Measurements from ENCODE around the gene ITPR3. TPM values are rescaled to one million over a fixed set of nuclear protein-coding genes. Genes with fewer than 3 reads are reported as not detected.

Gene ITPR3
- total and polyA plus RNA-seq, 2 of the 13 experiments (the other 11 are each of a cell fraction or from before 2014, with no cell fraction given) = 3.8 to 21.4 TPM

GRCh38 chr6:33729059-33729458, 107.9 kb downstream of the ITPR3 start:
- ATAC-seq (no peak), FAIRE-seq (no peak), DNase-seq (ENCODE audit: low spot score) (no peak)
- H3K79me2 ChIP-seq (ENCODE audit: insufficient read depth, low read length) = no peaks in the 10 kb centered on the region
- no peak overlapping the region for H3K27ac ChIP-seq (ENCODE audit: extremely low read length, insufficient read depth, low read length)
- H3K9ac ChIP-seq (ENCODE audit: insufficient read depth, low read depth, low read length) = no peak overlapping the region
- no peak overlapping the region for H2AFZ ChIP-seq (ENCODE audit: low read length)
- H3K4me1 ChIP-seq (ENCODE audit: insufficient read depth, low read length) = peaks cover 15% of the 10 kb centered on the region
- in situ Hi-C loops (cut with HindIII; ENCODE audit: extremely low pct_ligation_motif_present, low pct_unique_long_range_greater_than_20kb) = no loop called here
- CTCF ChIA-PET (ENCODE audit: low intra/inter-chr PET ratio, low total read pairs) = interaction anchor here (0.5 kb wide), 1 partner anchor 283 kb away, joined by 3 read pairs; no protein-coding TSS in a partner anchor
- POLR2A ChIA-PET = no interaction called here
- intact Hi-C loops (cut with micrococcal nuclease; ENCODE audit: unreplicated experiment) = no loop called here
- no peaks in the 10 kb centered on the region for H4K20me1 ChIP-seq (ENCODE audit: insufficient read depth, low read length)
- H3K36me3 ChIP-seq (replicated peaks in 1 of 2; ENCODE audit: control insufficient read depth in 1 of 2, insufficient read depth in 2 of 2, low read length in 2 of 2) = no peaks in the 10 kb centered on the region
- no peak overlapping the region for H3K4me2 ChIP-seq (ENCODE audit: low read depth, low read length)
- H3K27me3 ChIP-seq (ENCODE audit: control insufficient read depth in 1 of 2, insufficient read depth in 2 of 2, low read length in 2 of 2) = peaks cover 0 to 4% of the 10 kb centered on the region in 2 experiments; a peak in 3 of 5 replicates
- no TSS peak for BruUV-seq (replicated peaks)
- TF ChIP-seq BORCS8-MEF2B (CRISPR knock-in tag; IDR thresholded peaks at IDR 0.05) (no peak), DZIP1 (CRISPR knock-in tag; IDR thresholded peaks at IDR 0.05) (no peak)
- 17% methylated on average over 4 of the region's 6 CpGs for whole genome bisulfite sequencing (ENCODE audit: low lambda C conversion rate)
- H3K4me3 ChIP-seq (replicated peaks in 1 of 3; ENCODE audit: insufficient read depth in 1 of 3, low read depth in 2 of 3, low read length in 3 of 3) = no peak overlapping the region
- no peaks in the 10 kb centered on the region for H3K9me3 ChIP-seq (ENCODE audit: low read length)

GRCh38 chr6:33730611-33731010, 109.5 kb downstream of the ITPR3 start:
- no peak overlapping the region for H2AFZ ChIP-seq (ENCODE audit: low read length)
- H3K36me3 ChIP-seq (replicated peaks in 1 of 2; ENCODE audit: control insufficient read depth in 1 of 2, insufficient read depth in 2 of 2, low read length in 2 of 2) = no peaks in the 10 kb centered on the region
- 62% methylated on average over 9 of the region's 10 CpGs for WGBS (ENCODE audit: low lambda C conversion rate)
- no peak for FAIRE-seq
- no peak overlapping the region for H3K4me2 ChIP-seq (ENCODE audit: low read depth, low read length)
- no peak for ATAC-seq
- no peaks in the 10 kb centered on the region for H4K20me1 ChIP-seq (ENCODE audit: insufficient read depth, low read length)
- H3K9ac ChIP-seq (ENCODE audit: insufficient read depth, low read depth, low read length) = no peak overlapping the region
- in situ Hi-C loops (cut with HindIII; ENCODE audit: extremely low pct_ligation_motif_present, low pct_unique_long_range_greater_than_20kb) (no loop called here), intact Hi-C loops (cut with micrococcal nuclease; ENCODE audit: unreplicated experiment) (no loop called here)
- TF ChIP-seq NR2F1 (CRISPR knock-in tag; IDR thresholded peaks at IDR 0.05) (no peak), ZNF768 (CRISPR knock-in tag; IDR thresholded peaks at IDR 0.05) (0 out of 2 replicates have a peak, but pooled peaks have one; percentile 42)
- POLR2A ChIA-PET = no interaction called here
- no peak overlapping the region for H3K27ac ChIP-seq (ENCODE audit: extremely low read length, insufficient read depth, low read length)
- BruUV-seq (replicated peaks) = no TSS peak
- no peak for DNase-seq (ENCODE audit: low spot score)
- H3K9me3 ChIP-seq (ENCODE audit: low read length) = no peaks in the 10 kb centered on the region
- peaks cover 15% of the 10 kb centered on the region for H3K4me1 ChIP-seq (ENCODE audit: insufficient read depth, low read length)
- no peaks in the 10 kb centered on the region for H3K79me2 ChIP-seq (ENCODE audit: insufficient read depth, low read length)
- CTCF ChIA-PET (ENCODE audit: low intra/inter-chr PET ratio, low total read pairs) = no interaction called here
- no peak overlapping the region for H3K4me3 ChIP-seq (replicated peaks in 1 of 3; ENCODE audit: insufficient read depth in 1 of 3, low read depth in 2 of 3, low read length in 3 of 3)
- H3K27me3 ChIP-seq (ENCODE audit: control insufficient read depth in 1 of 2, insufficient read depth in 2 of 2, low read length in 2 of 2) = peaks cover 0 to 4% of the 10 kb centered on the region in 2 experiments; a peak in 3 of 5 replicates

Data from HepG2 (cell line).